H9 (cell line): ENCODE results near the gene LMO4. TPM values are rescaled to one million over a fixed set of nuclear protein-coding genes. Genes with fewer than 3 reads are reported as not detected.

Source experiments
- DNase-seq: peaks from one replicate; pipeline ENCODE4 v3.0.0-alpha.2; 2017
- H2AFZ ChIP-seq: one replicate; pipeline ENCODE4 v1.6.1; 2013; ENCODE audit warnings: mild to moderate bottlenecking, low read length, control low read depth, moderate library complexity
- H2AK5ac ChIP-seq: 2 replicates; pipeline ENCODE4 v1.6.1; 2013; ENCODE audit warnings: low read length, control low read depth, mixed read lengths; ENCODE audit not compliant: insufficient read length
- H2BK120ac ChIP-seq: one replicate; pipeline ENCODE4 v1.6.1; 2013; ENCODE audit warnings: low read depth, mild to moderate bottlenecking, low read length, control low read depth, inconsistent platforms; ENCODE audit not compliant: poor library complexity, severe bottlenecking
- H2BK12ac ChIP-seq: 2 replicates; pipeline ENCODE4 v1.6.1; 2013; ENCODE audit warnings: low read length, control low read depth, mixed read lengths, low read depth; ENCODE audit not compliant: insufficient read length
- H2BK15ac ChIP-seq: 2 replicates; pipeline ENCODE4 v1.6.1; 2013; ENCODE audit warnings: low read depth, low read length, control low read depth
- H2BK20ac ChIP-seq: one replicate; pipeline ENCODE4 v1.6.1; 2013; ENCODE audit warnings: low read depth, mild to moderate bottlenecking, low read length, control low read depth, inconsistent platforms; ENCODE audit not compliant: poor library complexity, severe bottlenecking
- H2BK5ac ChIP-seq: 2 replicates; pipeline ENCODE4 v1.6.1; 2013; ENCODE audit warnings: low read length, control low read depth, mixed read lengths; ENCODE audit not compliant: insufficient read length
- H3K14ac ChIP-seq: 2 replicates; pipeline ENCODE4 v1.6.1; 2013; ENCODE audit warnings: low read length, control low read depth; ENCODE audit not compliant: insufficient read depth
- H3K18ac ChIP-seq: 2 replicates; pipeline ENCODE4 v1.6.1; 2013; ENCODE audit warnings: low read depth, mild to moderate bottlenecking, mixed read lengths, low read length, control low read depth; ENCODE audit not compliant: insufficient read length
- H3K23ac ChIP-seq: 2 replicates; pipeline ENCODE4 v1.6.1; 2013; ENCODE audit warnings: low read length, control low read depth, mixed read lengths, low read depth; ENCODE audit not compliant: insufficient read length
- H3K23me2 ChIP-seq: 2 replicates; pipeline ENCODE4 v1.6.1; 2013; ENCODE audit warnings: low read depth, mild to moderate bottlenecking, mixed read lengths, low read length, control low read depth; ENCODE audit not compliant: insufficient read length, poor library complexity, severe bottlenecking
- H3K27ac ChIP-seq: 2 replicates; pipeline ENCODE4 v1.5.1; 2013; ENCODE audit warnings: low read length, control low read depth, mixed read lengths, low read depth; ENCODE audit not compliant: insufficient read length
- H3K27me3 ChIP-seq: 2 replicates; pipeline ENCODE4 v1.6.1; 2013; ENCODE audit warnings: low read length, control low read depth, inconsistent platforms; ENCODE audit not compliant: insufficient read depth
- H3K4ac ChIP-seq: 2 replicates; pipeline ENCODE4 v1.6.1; 2013; ENCODE audit warnings: low read depth, mild to moderate bottlenecking, control low read depth, inconsistent platforms, low read length, moderate library complexity
- H3K4me1 ChIP-seq: 2 replicates; pipeline ENCODE4 v1.6.1; 2013; ENCODE audit warnings: low read length, control low read depth, inconsistent platforms; ENCODE audit not compliant: insufficient read depth
- H3K4me2 ChIP-seq: 2 replicates; pipeline ENCODE4 v1.6.1; 2013; ENCODE audit warnings: low read length, control low read depth, mixed read lengths; ENCODE audit not compliant: insufficient read length, insufficient read depth
- H3K56ac ChIP-seq: 2 replicates; pipeline ENCODE4 v1.6.1; 2013; ENCODE audit warnings: low read depth, mild to moderate bottlenecking, mixed read lengths, low read length, control low read depth; ENCODE audit not compliant: insufficient read length
- H3K79me1 ChIP-seq: 2 replicates; pipeline ENCODE4 v1.6.1; 2013; ENCODE audit warnings: low read depth, mild to moderate bottlenecking, moderate library complexity, low read length, control low read depth, inconsistent platforms; ENCODE audit not compliant: insufficient read depth, poor library complexity, severe bottlenecking
- H3K79me2 ChIP-seq: 2 replicates; pipeline ENCODE4 v1.6.1; 2013; ENCODE audit warnings: low read length, control low read depth, inconsistent platforms; ENCODE audit not compliant: insufficient read depth
- H3K9ac ChIP-seq: 2 replicates; pipeline ENCODE4 v1.6.1; 2013; ENCODE audit warnings: low read length, control low read depth, mixed read lengths; ENCODE audit not compliant: insufficient read length; ENCODE audit errors: extremely low read depth
- H3K9me3 ChIP-seq: one replicate; pipeline ENCODE4 v1.6.1; 2013; ENCODE audit warnings: low read depth, low read length, inconsistent platforms; ENCODE audit not compliant: control insufficient read depth
- H3T11ph ChIP-seq: one replicate; pipeline ENCODE4 v1.6.1; 2013; ENCODE audit warnings: mild to moderate bottlenecking, low read length, control low read depth, inconsistent platforms
- H4K20me1 ChIP-seq: one replicate; pipeline ENCODE4 v1.6.1; 2013; ENCODE audit not compliant: control insufficient read depth, insufficient read length, insufficient read depth
- H4K5ac ChIP-seq: 2 replicates; pipeline ENCODE4 v1.6.1; 2013; ENCODE audit warnings: low read depth, mild to moderate bottlenecking, mixed read lengths, low read length, control low read depth; ENCODE audit not compliant: insufficient read length
- H4K8ac ChIP-seq: replicated peaks from 2 replicates; pipeline ENCODE4 v1.6.1; 2013; ENCODE audit warnings: low read length, control low read depth, mixed read lengths, low read depth; ENCODE audit not compliant: insufficient read length
- H4K91ac ChIP-seq: 2 replicates; pipeline ENCODE4 v1.6.1; 2013; ENCODE audit warnings: low read depth, mild to moderate bottlenecking, moderate library complexity, mixed read lengths, low read length, control low read depth; ENCODE audit not compliant: insufficient read length
- H3K27ac Mint-ChIP-seq, 3 experiments: 2 replicates in 2 of 3; 3 replicates in 1 of 3; pipeline ENCODE4 v1.8.0; 2020 to 2021; ENCODE audit warnings: mixed read lengths in 3 of 3, mild to moderate bottlenecking in 1 of 3, moderate library complexity in 1 of 3
- H3K27me3 Mint-ChIP-seq: 2 replicates; pipeline ENCODE4 v1.8.0; 2021; ENCODE audit warnings: low read depth, mild to moderate bottlenecking, moderate library complexity, mixed read lengths
- H3K36me3 Mint-ChIP-seq, 3 experiments: 2 replicates in 2 of 3; 3 replicates in 1 of 3; pipeline ENCODE4 v1.8.0; 2020 to 2021; ENCODE audit warnings: low read depth in 3 of 3, mixed read lengths in 3 of 3; ENCODE audit not compliant: insufficient read depth in 1 of 3
- H3K4me1 Mint-ChIP-seq, 2 experiments: 2 replicates each; pipeline ENCODE4 v1.8.0; 2020; ENCODE audit warnings: mixed read lengths in 2 of 2
- H3K4me3 Mint-ChIP-seq, 2 experiments: 2 replicates in 1 of 2; 3 replicates in 1 of 2; pipeline ENCODE4 v1.8.0; 2020 to 2021; ENCODE audit warnings: mild to moderate bottlenecking in 2 of 2, mixed read lengths in 2 of 2, moderate library complexity in 1 of 2
- H3K9me3 Mint-ChIP-seq, 2 experiments: 2 replicates in 1 of 2; 3 replicates in 1 of 2; pipeline ENCODE4 v1.8.0; 2020; ENCODE audit warnings: mild to moderate bottlenecking in 2 of 2, mixed read lengths in 2 of 2, moderate library complexity in 1 of 2
- WGBS: extraction: QIAGEN DNeasy Blood & Tissue Kit; methylation state at CpG from one replicate; pipeline ENCODE4 v1.1.7; 2013; ENCODE audit warnings: missing lambda C conversion rate, low lambda C conversion rate, mixed read lengths; ENCODE audit not compliant: insufficient read length; ENCODE audit errors: extremely low coverage; 5-methylcytosine and 5-hydroxymethylcytosine counted together
- total RNA-seq: library from RNA; stranded (reverse); gene quantifications from 2 replicates; pipeline ENCODE4 v1.2.1, GENCODE V29; 2021
- TF ChIP-seq, protein P1 (sequence below): fragments of 200-600 bp; sonication (generic); conservative IDR thresholded peaks from 3 replicates; pipeline ENCODE4 v1.8.0; 2021; ENCODE audit warnings: antibody characterized with exemption, mild to moderate bottlenecking

Gene LMO4
- total RNA-seq, 1 experiment from 2014 or later, result 64.9 TPM

DNA sequence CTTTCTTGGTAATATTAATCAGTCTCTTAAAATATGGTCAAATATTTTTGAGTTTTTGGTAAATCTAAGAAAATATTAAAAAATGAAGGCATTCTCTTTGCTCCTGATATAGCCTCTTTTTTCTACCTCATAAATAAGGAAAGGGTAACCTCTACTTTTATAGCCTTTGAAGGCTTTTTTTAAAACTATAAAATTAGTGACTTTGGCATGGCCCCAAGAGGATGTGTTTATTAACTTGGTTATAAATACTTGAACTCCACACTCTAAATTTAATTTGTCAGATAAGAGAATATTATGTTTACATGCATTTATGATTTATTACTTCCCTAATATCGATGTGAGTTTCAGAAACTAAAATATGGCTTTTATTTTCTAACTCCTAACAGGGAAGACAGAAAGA lies 60.3 kb downstream of the LMO4 start:
- no peak overlapping the region for H3T11ph ChIP-seq
- Mint-ChIP-seq H3K9me3 (peaks cover 4 to 9% of the 10 kb centered on the region in 2 experiments; a peak in 3 of 5 replicates), H3K4me1 (peaks cover 0 to under 1% of the 10 kb centered on the region in 2 experiments; a peak in 1 of 4 replicates), H3K27ac (no peak overlapping the region), H3K36me3 (no peaks in the 10 kb centered on the region; a peak in 1 of 7 replicates), H3K4me3 (no peak overlapping the region), H3K27me3 (no peaks in the 10 kb centered on the region)
- H3K4me1 ChIP-seq, result no peaks in the 10 kb centered on the region
- no peak overlapping the region for H2BK15ac ChIP-seq
- H3K14ac ChIP-seq, result no peak overlapping the region
- no peak overlapping the region for H3K23ac ChIP-seq
- H3K56ac ChIP-seq, result no peak overlapping the region
- H3K79me1 ChIP-seq, result no peaks in the 10 kb centered on the region
- H2BK20ac ChIP-seq, result no peak overlapping the region
- H3K4me2 ChIP-seq, result no peak overlapping the region
- H4K91ac ChIP-seq, result no peak overlapping the region
- H2BK120ac ChIP-seq, result no peak overlapping the region
- no peak overlapping the region for H2AK5ac ChIP-seq
- no peak overlapping the region for H4K8ac ChIP-seq
- DNase-seq, result no peak
- H3K27me3 ChIP-seq, result no peaks in the 10 kb centered on the region
- no CpG with 5 or more reads among the region's 1 CpG for WGBS
- H3K4ac ChIP-seq, result no peak overlapping the region
- H3K23me2 ChIP-seq, result no peaks in the 10 kb centered on the region
- H4K20me1 ChIP-seq, result no peaks in the 10 kb centered on the region
- no peaks in the 10 kb centered on the region for H3K9me3 ChIP-seq
- H2BK12ac ChIP-seq, result no peak overlapping the region
- no peak overlapping the region for H2BK5ac ChIP-seq
- H4K5ac ChIP-seq, result no peak overlapping the region
- no peaks in the 10 kb centered on the region for H3K79me2 ChIP-seq
- no peak overlapping the region for H3K27ac ChIP-seq
- no peak overlapping the region for H3K18ac ChIP-seq
- no peak overlapping the region for H2AFZ ChIP-seq
- TF ChIP-seq, protein P1, sequence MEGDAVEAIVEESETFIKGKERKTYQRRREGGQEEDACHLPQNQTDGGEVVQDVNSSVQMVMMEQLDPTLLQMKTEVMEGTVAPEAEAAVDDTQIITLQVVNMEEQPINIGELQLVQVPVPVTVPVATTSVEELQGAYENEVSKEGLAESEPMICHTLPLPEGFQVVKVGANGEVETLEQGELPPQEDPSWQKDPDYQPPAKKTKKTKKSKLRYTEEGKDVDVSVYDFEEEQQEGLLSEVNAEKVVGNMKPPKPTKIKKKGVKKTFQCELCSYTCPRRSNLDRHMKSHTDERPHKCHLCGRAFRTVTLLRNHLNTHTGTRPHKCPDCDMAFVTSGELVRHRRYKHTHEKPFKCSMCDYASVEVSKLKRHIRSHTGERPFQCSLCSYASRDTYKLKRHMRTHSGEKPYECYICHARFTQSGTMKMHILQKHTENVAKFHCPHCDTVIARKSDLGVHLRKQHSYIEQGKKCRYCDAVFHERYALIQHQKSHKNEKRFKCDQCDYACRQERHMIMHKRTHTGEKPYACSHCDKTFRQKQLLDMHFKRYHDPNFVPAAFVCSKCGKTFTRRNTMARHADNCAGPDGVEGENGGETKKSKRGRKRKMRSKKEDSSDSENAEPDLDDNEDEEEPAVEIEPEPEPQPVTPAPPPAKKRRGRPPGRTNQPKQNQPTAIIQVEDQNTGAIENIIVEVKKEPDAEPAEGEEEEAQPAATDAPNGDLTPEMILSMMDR, result no peak
- no peak overlapping the region for H3K9ac ChIP-seq
